GM10248 (cell line): ENCODE measurements around the gene LSM4.
"Not testable (repeated sequence)": the region's sequence is repeated elsewhere in the genome, so short reads cannot be mapped to it uniquely, and the experiment has no call there.

Source experiments
- CTCF ChIA-PET: fragments of 300-600 bp; sonication (Branson Sonifier 250); formaldehyde crosslinking; extraction: SDS; loops from one replicate; lab custom pipeline; 2021; ENCODE audit warnings: antibody characterized with exemption; lab: Yijun Ruan, JAX
- POLR2A ChIA-PET: fragments of 350-650 bp; sonication (Branson Sonifier 250); formaldehyde crosslinking; extraction: SDS; loops from one replicate; lab custom pipeline; 2020; ENCODE audit warnings: antibody characterized with exemption; lab: Yijun Ruan, JAX
- DNase-seq: peaks from one replicate; pipeline ENCODE4 v3.0.0; 2012; ENCODE audit errors: extremely low spot score
- TF ChIP-seq, protein P1 (sequence below): IDR thresholded peaks from 2 replicates; pipeline ENCODE4 v1.5.1; 2012; ENCODE audit warnings: mild to moderate bottlenecking, low read depth; ENCODE audit errors: extremely low read depth, missing control alignments, control extremely low read depth

The LSM4 gene

DNA sequence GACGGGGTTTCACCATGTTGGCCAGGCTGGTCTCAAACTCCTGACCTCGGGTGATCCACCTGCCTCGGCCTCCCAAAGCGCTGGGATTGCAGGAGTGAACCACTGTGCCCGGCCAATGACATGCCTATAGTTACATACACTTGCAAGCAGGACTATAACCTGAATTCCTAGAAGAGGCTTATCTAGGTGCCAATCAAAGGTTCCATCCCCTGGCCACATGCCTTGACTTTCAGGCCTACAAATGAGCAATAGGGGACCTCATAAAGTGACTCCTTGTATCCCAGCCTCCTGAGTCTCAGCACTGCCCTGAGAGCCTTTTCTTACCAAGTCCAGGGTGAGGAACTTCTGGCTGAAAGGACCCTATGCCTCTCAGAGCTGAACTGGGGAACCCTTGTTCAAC is 3.9 kb upstream of the LSM4 start:
- no peak for DNase-seq
- ChIA-PET CTCF (interaction anchor here (1.2 to 7.5 kb wide), 8 partner anchors 10 to 85 kb away, joined by 3 to 171 read pairs (median 43); partner anchors contain the start of genes JUND and PGPEP1), POLR2A (interaction anchor here (5.7 kb wide), 1 partner anchor 47 kb away, joined by 90 read pairs; the partner anchor contains the start of gene JUND)
- TF ChIP-seq, protein P1, sequence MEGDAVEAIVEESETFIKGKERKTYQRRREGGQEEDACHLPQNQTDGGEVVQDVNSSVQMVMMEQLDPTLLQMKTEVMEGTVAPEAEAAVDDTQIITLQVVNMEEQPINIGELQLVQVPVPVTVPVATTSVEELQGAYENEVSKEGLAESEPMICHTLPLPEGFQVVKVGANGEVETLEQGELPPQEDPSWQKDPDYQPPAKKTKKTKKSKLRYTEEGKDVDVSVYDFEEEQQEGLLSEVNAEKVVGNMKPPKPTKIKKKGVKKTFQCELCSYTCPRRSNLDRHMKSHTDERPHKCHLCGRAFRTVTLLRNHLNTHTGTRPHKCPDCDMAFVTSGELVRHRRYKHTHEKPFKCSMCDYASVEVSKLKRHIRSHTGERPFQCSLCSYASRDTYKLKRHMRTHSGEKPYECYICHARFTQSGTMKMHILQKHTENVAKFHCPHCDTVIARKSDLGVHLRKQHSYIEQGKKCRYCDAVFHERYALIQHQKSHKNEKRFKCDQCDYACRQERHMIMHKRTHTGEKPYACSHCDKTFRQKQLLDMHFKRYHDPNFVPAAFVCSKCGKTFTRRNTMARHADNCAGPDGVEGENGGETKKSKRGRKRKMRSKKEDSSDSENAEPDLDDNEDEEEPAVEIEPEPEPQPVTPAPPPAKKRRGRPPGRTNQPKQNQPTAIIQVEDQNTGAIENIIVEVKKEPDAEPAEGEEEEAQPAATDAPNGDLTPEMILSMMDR: no peak

DNA sequence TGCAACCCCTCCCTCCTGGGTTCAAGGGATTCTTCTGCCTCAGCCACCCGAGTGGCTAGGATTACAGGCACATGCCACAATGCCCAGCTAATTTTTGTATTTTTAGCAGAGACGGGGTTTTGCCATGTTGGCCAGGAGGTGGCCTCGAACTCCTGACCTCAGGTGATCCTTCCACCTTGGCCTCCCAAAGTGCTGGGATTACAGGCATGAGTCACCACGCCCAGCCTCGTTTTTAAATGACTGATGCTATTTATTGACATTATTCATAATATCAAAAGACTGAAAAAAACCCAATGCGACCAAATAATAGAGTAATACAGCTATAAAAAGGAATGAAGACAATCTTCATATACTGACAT is 1.5 kb upstream of the LSM4 start:
- DNase-seq: not testable (repeated sequence)
- CTCF ChIA-PET: interaction anchor here (1.0 to 7.5 kb wide), 4 partner anchors 10 to 46 kb away, joined by 3 to 171 read pairs (median 4); partner anchors contain the start of gene JUND

DNA sequence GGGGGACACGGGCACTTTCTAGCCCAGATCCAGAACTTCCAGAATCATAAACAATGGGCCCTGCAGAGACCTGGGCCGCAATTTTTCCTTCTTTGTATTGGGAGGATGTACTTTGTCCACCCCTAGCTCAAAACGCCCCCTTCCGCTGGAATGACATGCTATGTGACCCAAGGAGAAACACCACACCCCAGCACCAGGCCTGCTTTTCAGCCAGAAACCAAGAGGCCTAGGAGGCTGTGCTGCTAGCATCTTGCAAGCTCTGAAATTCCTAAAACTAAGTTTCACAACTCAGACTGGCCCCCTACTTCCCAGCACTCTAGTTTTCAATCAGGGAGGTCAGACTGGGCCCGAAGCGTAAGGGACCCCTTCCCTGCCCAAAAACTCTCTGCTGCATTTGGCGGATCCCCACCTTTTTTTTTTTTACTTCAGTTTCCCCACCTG is 538 bp downstream of the LSM4 start:
- POLR2A ChIA-PET: interaction anchor here (0.8 to 8.0 kb wide), 4 partner anchors 18 to 47 kb away, joined by 3 to 154 read pairs (median 8); partner anchors contain the start of gene JUND
- no peak for DNase-seq

More for the DNA sequence above, 1.5 kb upstream of the LSM4 start:
- POLR2A ChIA-PET: interaction anchor here (5.7 kb wide), 1 partner anchor 45 kb away, joined by 90 read pairs; the partner anchor contains the start of gene JUND

DNA sequence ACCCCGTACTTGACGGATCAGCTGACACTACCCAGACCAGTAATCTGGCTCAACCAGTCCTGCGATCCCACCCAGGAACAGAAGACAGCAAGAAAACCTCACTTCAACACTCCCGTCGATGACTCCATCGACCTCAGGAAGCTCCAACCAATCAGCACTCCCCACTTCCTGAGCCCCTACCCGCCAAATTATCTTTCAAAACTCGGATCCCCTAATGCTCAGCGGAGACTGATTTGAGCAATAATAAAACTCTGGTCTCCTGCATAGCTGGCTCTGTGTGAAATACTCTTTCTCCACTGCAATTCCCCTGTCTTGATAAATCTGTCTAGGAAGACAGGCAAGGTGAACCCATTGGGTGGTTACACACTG is 1.2 kb downstream of the LSM4 start:
- ChIA-PET CTCF (interaction anchor here (0.9 to 9.4 kb wide), 26 partner anchors 8 to 208 kb away, joined by 3 to 141 read pairs (median 5); partner anchors contain the start of genes JUND and LRRC25), POLR2A (interaction anchor here (1.3 to 8.0 kb wide), 3 partner anchors 17 to 46 kb away, joined by 4 to 154 read pairs (median 11); partner anchors contain the start of gene JUND)
- TF ChIP-seq, protein P1: no peak
- DNase-seq: no peak

More for the DNA sequence above, 538 bp downstream of the LSM4 start:
- TF ChIP-seq, protein P1: peak; percentile 60
- CTCF ChIA-PET: interaction anchor here (0.6 to 9.4 kb wide), 33 partner anchors 9 to 209 kb away, joined by 3 to 141 read pairs (median 4); partner anchors contain the start of genes JUND and LRRC25

DNA sequence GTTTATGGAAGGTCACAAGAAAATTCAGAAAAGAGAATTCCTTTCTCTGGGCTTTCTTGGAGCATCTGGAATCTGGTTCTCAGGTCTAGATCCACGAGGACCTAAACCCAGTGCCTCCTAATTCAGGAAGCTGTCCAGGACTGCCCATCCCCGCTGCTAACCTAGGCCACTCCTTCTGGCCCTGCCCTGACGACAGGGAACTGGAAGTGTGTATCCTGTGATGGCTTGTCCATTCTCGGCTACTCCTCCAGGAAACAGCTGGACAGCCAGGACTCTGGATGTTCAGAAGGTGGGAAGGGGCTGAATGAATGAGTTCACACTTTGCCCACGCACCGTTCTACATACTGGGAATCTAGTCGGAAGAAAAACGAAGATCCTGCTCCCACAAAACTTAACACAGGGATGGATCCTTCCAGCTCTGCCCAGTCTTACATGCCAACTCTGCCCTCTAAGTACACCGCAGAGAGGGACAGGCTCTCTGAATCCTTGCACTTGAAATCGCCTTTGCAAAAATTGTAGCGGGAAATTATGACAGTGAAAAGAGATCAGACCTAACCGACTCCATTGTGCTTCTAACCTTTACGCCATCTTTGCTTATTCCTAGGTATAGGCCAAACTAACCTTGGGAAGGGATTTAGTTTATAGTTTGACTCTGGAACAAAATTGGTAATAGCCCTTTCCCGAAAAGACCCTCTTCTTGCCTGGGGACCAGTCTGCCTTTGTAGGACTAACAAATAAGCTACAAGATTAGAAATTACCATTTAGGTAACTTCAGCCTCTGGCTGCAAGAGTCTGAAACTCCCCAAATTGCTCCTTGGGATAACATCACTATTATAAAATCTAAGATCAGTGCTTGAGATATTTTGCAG is 1.8 kb downstream of the LSM4 start:
- no peak for DNase-seq
- TF ChIP-seq, protein P1: no peak
- ChIA-PET CTCF (interaction anchor here (1.0 to 9.4 kb wide), 17 partner anchors 7 to 117 kb away, joined by 3 to 141 read pairs (median 6); partner anchors contain the start of gene JUND), POLR2A (interaction anchor here (1.3 to 8.0 kb wide), 3 partner anchors 17 to 45 kb away, joined by 4 to 154 read pairs (median 11); partner anchors contain the start of gene JUND)

DNA sequence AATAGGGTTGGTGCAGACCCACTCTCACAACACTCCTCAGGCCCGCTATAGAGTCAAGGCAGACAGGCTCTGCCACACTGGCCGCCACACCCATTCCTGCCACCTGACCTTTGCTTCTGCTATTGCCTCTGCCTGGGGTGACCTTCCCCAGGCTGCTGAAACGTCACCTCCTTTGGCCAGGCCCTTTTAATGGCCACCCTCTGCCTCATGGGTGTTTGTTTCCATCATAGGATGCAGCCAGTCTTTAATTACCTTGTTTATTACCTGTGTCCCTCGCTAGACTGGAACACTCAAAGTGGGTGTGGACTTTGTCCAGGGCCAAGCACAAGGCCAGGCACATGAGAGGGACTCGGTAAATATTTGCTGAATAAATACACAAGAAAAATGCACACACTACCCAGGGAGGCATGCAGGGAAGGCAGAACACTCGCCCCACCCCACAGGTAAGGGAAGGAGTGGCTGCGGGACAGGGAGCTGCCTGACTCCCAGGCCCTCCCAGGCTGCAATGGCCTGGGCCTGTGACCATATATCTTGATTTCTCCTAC is 3.2 kb downstream of the LSM4 start:
- TF ChIP-seq, protein P1: no peak
- DNase-seq: no peak
- CTCF ChIA-PET: interaction anchor here (1.0 to 9.4 kb wide), 3 partner anchors 8 to 115 kb away, joined by 3 to 141 read pairs (median 86); partner anchors contain the start of gene JUND
- POLR2A ChIA-PET: interaction anchor here (0.6 to 8.0 kb wide), 2 partner anchors 27 to 40 kb away, joined by 3 to 154 read pairs; partner anchors contain the start of gene JUND
